Endometrial microvascular endothelial cells (primary cell): Measurements from ENCODE around the gene FOXC2. TPM values are rescaled to one million over a fixed set of nuclear protein-coding genes. Genes with fewer than 3 reads are reported as not detected.

Experiments
- in situ Hi-C: cut with HindIII; loops from 2 replicates; pipeline ENCODE4 v1.10.0; 2017; ENCODE audit warnings: low sequenced_read_pairs, low pct_unique_long_range_greater_than_20kb; ENCODE audit errors: inconsistent ontology term
- total RNA-seq: library from RNA; depleted of rRNA; stranded (reverse); fragments of >200 nt; gene quantifications from one replicate; pipeline ENCODE4 v1.2.3, GENCODE V29; 2015; ENCODE audit errors: inconsistent ontology term

The FOXC2 gene
- total RNA-seq, 1 donor from 2014 or later: 8.9 TPM

- in situ Hi-C loops: no loop called here
Observed at GRCh38 chr16:86553356-86553755, 13.3 kb upstream of the FOXC2 start.

GRCh38 chr16:86554599-86554916 lies 12.1 kb upstream of the FOXC2 start:
- in situ Hi-C loops: no loop called here

GRCh38 chr16:86554917-86555703 lies 11.5 kb upstream of the FOXC2 start, which contains the start of gene MTHFSD:
Gene MTHFSD (minus strand): TSS chr16:86555235. CDS start chr16:86555184, 51 bp downstream.
- in situ Hi-C loops: no loop called here

- in situ Hi-C loops: no loop called here
Observed at GRCh38 chr16:86555704-86556075, 10.9 kb upstream of the FOXC2 start.

GRCh38 chr16:86556576-86556975 lies 10.1 kb upstream of the FOXC2 start:
- in situ Hi-C loops: no loop called here

- in situ Hi-C loops: no loop called here
Observed at GRCh38 chr16:86557587-86557986, 9.0 kb upstream of the FOXC2 start.

- in situ Hi-C loops: no loop called here
Observed at GRCh38 chr16:86558355-86559193, 8.1 kb upstream of the FOXC2 start.

- in situ Hi-C loops: no loop called here
Observed at GRCh38 chr16:86559802-86560305, 6.8 kb upstream of the FOXC2 start.

- in situ Hi-C loops: no loop called here
Observed at GRCh38 chr16:86562356-86562755, 4.3 kb upstream of the FOXC2 start.

GRCh38 chr16:86563469-86564345 lies 2.9 kb upstream of the FOXC2 start:
- in situ Hi-C loops: no loop called here

- in situ Hi-C loops: no loop called here
Observed at GRCh38 chr16:86565181-86565631, 1.4 kb upstream of the FOXC2 start.

GRCh38 chr16:86565644-86566511 lies 751 bp upstream of the FOXC2 start:
- in situ Hi-C loops: no loop called here

- in situ Hi-C loops: no loop called here
Observed at GRCh38 chr16:86566966-86567700, 504 bp downstream of the FOXC2 start.

GRCh38 chr16:86567701-86568581 lies 1.3 kb downstream of the FOXC2 start:
- in situ Hi-C loops: no loop called here

GRCh38 chr16:86568677-86569623 lies 2.3 kb downstream of the FOXC2 start:
- in situ Hi-C loops: no loop called here
